Trophoblast cell (in vitro differentiated cells and primary cell): ENCODE measurements around the gene RYR1.

Experiments
- DNase-seq, 2 donors: peaks; one replicate each; pipeline ENCODE4 v3.0.0-alpha.2; 2016
- H2AFZ ChIP-seq: 2 replicates; pipeline ENCODE4 v1.6.1; 2013; ENCODE audit warnings: low read length, moderate library complexity, mild to moderate bottlenecking; ENCODE audit not compliant: insufficient read depth, poor library complexity
- H2AK5ac ChIP-seq: 2 replicates; pipeline ENCODE4 v1.6.1; 2013; ENCODE audit warnings: mild to moderate bottlenecking, low read length
- H2BK120ac ChIP-seq: 2 replicates; pipeline ENCODE4 v1.6.1; 2013; ENCODE audit warnings: low read length, mild to moderate bottlenecking, moderate library complexity; ENCODE audit not compliant: insufficient read depth, poor library complexity
- H2BK12ac ChIP-seq: 2 replicates; pipeline ENCODE4 v1.6.1; 2013; ENCODE audit warnings: mild to moderate bottlenecking, low read length, moderate library complexity
- H2BK5ac ChIP-seq: 2 replicates; pipeline ENCODE4 v1.6.1; 2013; ENCODE audit warnings: low read length, low read depth, moderate library complexity, mild to moderate bottlenecking; ENCODE audit not compliant: poor library complexity
- H3K14ac ChIP-seq: 2 replicates; pipeline ENCODE4 v1.6.1; 2013; ENCODE audit warnings: mild to moderate bottlenecking, low read length
- H3K18ac ChIP-seq: 2 replicates; pipeline ENCODE4 v1.6.1; 2013; ENCODE audit warnings: mild to moderate bottlenecking, low read length
- H3K23ac ChIP-seq: 2 replicates; pipeline ENCODE4 v1.6.1; 2013; ENCODE audit warnings: low read length
- H3K27ac ChIP-seq: 2 replicates; pipeline ENCODE4 v1.5.1; 2013; ENCODE audit warnings: low read depth, mild to moderate bottlenecking, inconsistent platforms, low read length, moderate library complexity
- H3K27me3 ChIP-seq: 2 replicates; pipeline ENCODE4 v1.6.1; 2013; ENCODE audit warnings: inconsistent platforms, mild to moderate bottlenecking, low read length, moderate library complexity; ENCODE audit not compliant: insufficient read depth
- H3K36me3 ChIP-seq, 2 experiments: 1 replicate in 1 of 2; 2 replicates in 1 of 2; pipeline ENCODE4 v1.6.1; 2013; ENCODE audit warnings: low read length in 2 of 2, mild to moderate bottlenecking in 2 of 2, moderate library complexity in 1 of 2; ENCODE audit not compliant: insufficient read depth in 2 of 2, control insufficient read depth in 1 of 2
- H3K4ac ChIP-seq: 2 replicates; pipeline ENCODE4 v1.6.1; 2013; ENCODE audit warnings: low read depth, mild to moderate bottlenecking, low read length, moderate library complexity
- H3K4me1 ChIP-seq, 2 experiments: 1 replicate in 1 of 2; 2 replicates in 1 of 2; pipeline ENCODE4 v1.6.1; 2013; ENCODE audit warnings: low read length in 2 of 2, mild to moderate bottlenecking in 2 of 2, moderate library complexity in 1 of 2; ENCODE audit not compliant: insufficient read depth in 2 of 2, control insufficient read depth in 1 of 2
- H3K4me2 ChIP-seq: 2 replicates; pipeline ENCODE4 v1.6.1; 2013; ENCODE audit warnings: inconsistent platforms, mild to moderate bottlenecking, low read length, moderate library complexity
- H3K4me3 ChIP-seq: 2 replicates; pipeline ENCODE4 v1.5.1; 2013; ENCODE audit warnings: mild to moderate bottlenecking, low read depth, low read length, inconsistent platforms
- H3K79me1 ChIP-seq: one replicate; pipeline ENCODE4 v1.6.1; 2013; ENCODE audit warnings: low read length
- H3K79me2 ChIP-seq: 2 replicates; pipeline ENCODE4 v1.6.1; 2013; ENCODE audit warnings: low read length, mild to moderate bottlenecking; ENCODE audit not compliant: control insufficient read depth, insufficient read depth, poor library complexity
- H3K9ac ChIP-seq: 2 replicates; pipeline ENCODE4 v1.6.1; 2013; ENCODE audit warnings: mild to moderate bottlenecking, low read length
- H3K9me3 ChIP-seq: 2 replicates; pipeline ENCODE4 v1.6.1; 2013; ENCODE audit warnings: low read depth, mild to moderate bottlenecking, control low read depth, inconsistent platforms, low read length; ENCODE audit not compliant: insufficient read depth
- H4K12ac ChIP-seq: 2 replicates; pipeline ENCODE4 v1.6.1; 2013; ENCODE audit warnings: low read depth, mild to moderate bottlenecking, low read length, moderate library complexity
- H4K8ac ChIP-seq: 2 replicates; pipeline ENCODE4 v1.6.1; 2013; ENCODE audit warnings: low read depth, mild to moderate bottlenecking, low read length, moderate library complexity
- H4K91ac ChIP-seq: one replicate; pipeline ENCODE4 v1.6.1; 2013; ENCODE audit warnings: low read depth, mild to moderate bottlenecking, low read length, moderate library complexity
- WGBS: extraction: QIAGEN DNeasy Blood & Tissue Kit; methylation state at CpG from one replicate; pipeline ENCODE4 v1.1.7; 2013; ENCODE audit warnings: missing lambda C conversion rate; ENCODE audit not compliant: insufficient read length, insufficient coverage; ENCODE audit errors: extremely low coverage; 5-methylcytosine and 5-hydroxymethylcytosine counted together

The RYR1 gene

GRCh38 chr19:38606131-38606530 is 172.6 kb downstream of the RYR1 start:
- H4K12ac ChIP-seq = no peak overlapping the region
- no peak overlapping the region for H4K8ac ChIP-seq
- no peak overlapping the region for H3K4ac ChIP-seq
- no peak overlapping the region for H2BK5ac ChIP-seq
- H3K18ac ChIP-seq = no peak overlapping the region
- H3K4me1 ChIP-seq = no peaks in the 10 kb centered on the region
- DNase-seq = no peak
- H3K9me3 ChIP-seq = peaks cover 3% of the 10 kb centered on the region
- H3K27me3 ChIP-seq = no peaks in the 10 kb centered on the region
- no peak overlapping the region for H3K14ac ChIP-seq
- H3K23ac ChIP-seq = no peak overlapping the region
- no peak overlapping the region for H3K9ac ChIP-seq
- no peaks in the 10 kb centered on the region for H3K79me1 ChIP-seq
- no peak overlapping the region for H3K4me2 ChIP-seq
- H3K27ac ChIP-seq = no peak overlapping the region
- H3K79me2 ChIP-seq = no peaks in the 10 kb centered on the region
- no peak overlapping the region for H2BK12ac ChIP-seq
- no CpG with 5 or more reads among the region's 6 CpGs for WGBS
- H3K4me3 ChIP-seq = no peak overlapping the region
- no peak overlapping the region for H2AK5ac ChIP-seq
- H2BK120ac ChIP-seq = no peak overlapping the region
- no peak overlapping the region for H2AFZ ChIP-seq
- H3K36me3 ChIP-seq = no peaks in the 10 kb centered on the region
- H4K91ac ChIP-seq = no peak overlapping the region

- H4K91ac ChIP-seq = no peak overlapping the region
- H3K4me2 ChIP-seq = no peak overlapping the region
- H4K8ac ChIP-seq = no peak overlapping the region
- H3K9ac ChIP-seq = peak overlapping the region; percentile 57
- H2BK120ac ChIP-seq = no peak overlapping the region
- H3K79me2 ChIP-seq = peaks cover 6% of the 10 kb centered on the region
- H3K4me3 ChIP-seq = no peak overlapping the region
- H2BK12ac ChIP-seq = no peak overlapping the region
- WGBS = no CpG with 5 or more reads among the region's 3 CpGs
- peaks cover 6 to 7% of the 10 kb centered on the region in 2 experiments for H3K4me1 ChIP-seq
- H2BK5ac ChIP-seq = no peak overlapping the region
- H2AK5ac ChIP-seq = no peak overlapping the region
- no peak overlapping the region for H3K23ac ChIP-seq
- no peak for DNase-seq
- no peak overlapping the region for H2AFZ ChIP-seq
- H3K27me3 ChIP-seq = no peaks in the 10 kb centered on the region
- no peak overlapping the region for H3K4ac ChIP-seq
- H3K14ac ChIP-seq = no peak overlapping the region
- peaks cover 3% of the 10 kb centered on the region for H3K9me3 ChIP-seq
- no peak overlapping the region for H3K18ac ChIP-seq
- H3K79me1 ChIP-seq = peaks cover 6% of the 10 kb centered on the region
- no peaks in the 10 kb centered on the region for H3K36me3 ChIP-seq
- no peak overlapping the region for H4K12ac ChIP-seq
- no peak overlapping the region for H3K27ac ChIP-seq
Observed at GRCh38 chr19:38614289-38614688, 180.8 kb downstream of the RYR1 start.

- Histone ChIP-seq H3K9me3 (peaks cover 3% of the 10 kb centered on the region), H2AFZ (no peak overlapping the region), H3K27me3 (no peaks in the 10 kb centered on the region), H3K79me1 (peaks cover 8% of the 10 kb centered on the region), H2BK5ac (no peak overlapping the region), H4K91ac (no peak overlapping the region), H3K27ac (no peak overlapping the region), H2AK5ac (no peak overlapping the region), H3K36me3 (peaks cover 0 to under 1% of the 10 kb centered on the region in 2 experiments), H3K79me2 (peaks cover 10% of the 10 kb centered on the region), H3K14ac (no peak overlapping the region), H3K18ac (no peak overlapping the region), H3K23ac (no peak overlapping the region), H3K4ac (no peak overlapping the region), H2BK12ac (no peak overlapping the region), H3K4me1 (peaks cover 11% of the 10 kb centered on the region in 2 experiments), H3K4me2 (no peak overlapping the region), H3K4me3 (no peak overlapping the region), H4K8ac (no peak overlapping the region), H4K12ac (no peak overlapping the region), H3K9ac (no peak overlapping the region), H2BK120ac (no peak overlapping the region)
- DNase-seq = no peak
- no CpG with 5 or more reads among the region's 7 CpGs for WGBS
Observed at GRCh38 chr19:38615007-38615581, 181.6 kb downstream of the RYR1 start.

- Histone ChIP-seq H3K27ac (no peak overlapping the region), H3K4me1 (peaks cover 11% of the 10 kb centered on the region in 2 experiments), H2BK120ac (no peak overlapping the region), H2BK5ac (no peak overlapping the region), H3K4me3 (no peak overlapping the region), H3K23ac (no peak overlapping the region), H3K36me3 (peaks cover 6 to 11% of the 10 kb centered on the region in 2 experiments), H3K9me3 (peaks cover 3% of the 10 kb centered on the region), H4K91ac (no peak overlapping the region), H2BK12ac (no peak overlapping the region), H3K18ac (no peak overlapping the region), H4K8ac (no peak overlapping the region), H3K14ac (no peak overlapping the region), H3K27me3 (no peaks in the 10 kb centered on the region), H3K79me1 (peaks cover 8% of the 10 kb centered on the region), H3K9ac (no peak overlapping the region), H3K79me2 (peaks cover 10% of the 10 kb centered on the region), H2AFZ (no peak overlapping the region), H2AK5ac (no peak overlapping the region), H3K4me2 (no peak overlapping the region), H4K12ac (no peak overlapping the region), H3K4ac (no peak overlapping the region)
- WGBS = no CpG with 5 or more reads among the region's 6 CpGs
- DNase-seq = no peak
Observed at GRCh38 chr19:38616265-38616664, 182.8 kb downstream of the RYR1 start.
